IPS-18c (cell line): ENCODE data around the gene ZNF629.

ENCODE experiments used
- H3K4me3 ChIP-seq: 2 replicates; pipeline ENCODE4 v1.7.0; 2013; ENCODE audit warnings: low read depth, mild to moderate bottlenecking, low read length, moderate library complexity; ENCODE audit not compliant: insufficient read depth
- H3K9me3 ChIP-seq: one replicate; pipeline ENCODE4 v1.6.1; 2013; ENCODE audit warnings: mild to moderate bottlenecking, low read length, moderate library complexity; ENCODE audit not compliant: control insufficient read depth, insufficient read depth

The ZNF629 gene

GRCh38 chr16:30774367-30775130 is 12.5 kb downstream of the ZNF629 start:
- peak overlapping the region; percentile 66; the same call in 1 of the 2 replicates for H3K4me3 ChIP-seq
- no peaks in the 10 kb centered on the region for H3K9me3 ChIP-seq

DNA sequence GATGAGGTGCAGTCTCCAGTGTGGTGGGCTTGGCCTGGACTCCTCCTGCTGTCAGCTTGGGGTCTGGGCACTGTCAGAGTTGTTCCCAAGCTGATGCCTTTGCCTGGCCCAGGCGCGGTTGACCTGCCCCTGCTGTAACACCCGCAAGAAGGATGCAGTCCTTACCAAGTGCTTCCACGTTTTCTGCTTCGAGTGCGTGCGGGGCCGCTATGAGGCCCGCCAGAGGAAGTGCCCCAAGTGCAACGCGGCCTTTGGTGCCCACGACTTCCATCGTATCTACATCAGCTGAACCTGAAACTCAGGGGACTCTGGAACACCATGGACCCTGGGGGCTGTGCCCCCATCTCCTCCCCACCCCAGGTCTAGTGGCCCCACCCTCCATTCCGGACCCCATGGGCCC is 13.2 kb downstream of the ZNF629 start:
- Histone ChIP-seq H3K9me3 (no peaks in the 10 kb centered on the region), H3K4me3 (no peak overlapping the region)

GRCh38 chr16:30771726-30772125 is 15.3 kb downstream of the ZNF629 start:
- no peaks in the 10 kb centered on the region for H3K9me3 ChIP-seq

GRCh38 chr16:30769379-30770089 is 17.5 kb downstream of the ZNF629 start:
- Histone ChIP-seq H3K4me3 (no peak overlapping the region), H3K9me3 (no peaks in the 10 kb centered on the region)

More at GRCh38 chr16:30771726-30772125, 15.3 kb downstream of the ZNF629 start:
- no peak overlapping the region for H3K4me3 ChIP-seq

DNA sequence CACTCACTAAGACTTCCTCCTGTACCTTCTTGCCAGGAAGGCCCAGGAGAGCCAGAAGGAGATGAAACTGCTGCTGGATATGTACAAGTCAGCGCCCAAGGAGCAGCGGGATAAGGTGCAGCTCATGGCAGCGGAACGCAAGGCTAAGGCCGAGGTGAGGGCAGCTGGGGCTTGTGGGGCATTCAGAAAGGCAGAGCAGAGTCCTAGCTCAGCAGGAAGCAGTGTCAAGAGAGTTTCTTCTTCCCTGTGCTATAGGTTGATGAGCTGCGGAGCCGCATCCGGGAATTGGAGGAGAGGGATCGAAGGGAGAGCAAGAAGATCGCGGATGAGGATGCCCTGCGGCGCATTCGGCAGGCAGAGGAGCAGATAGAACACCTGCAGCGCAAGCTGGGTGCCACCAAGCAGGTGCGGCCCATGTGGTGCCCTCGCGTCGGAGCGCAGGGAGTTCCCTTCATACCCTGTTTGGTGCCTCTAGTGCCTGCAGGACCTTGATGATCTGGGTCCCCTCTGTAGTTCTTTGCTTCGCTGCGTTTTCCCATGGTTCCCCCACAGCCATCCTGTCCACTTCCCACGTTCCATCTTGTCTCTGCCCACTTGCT is 18.3 kb downstream of the ZNF629 start:
- no peak overlapping the region for H3K4me3 ChIP-seq
- H3K9me3 ChIP-seq = no peaks in the 10 kb centered on the region

DNA sequence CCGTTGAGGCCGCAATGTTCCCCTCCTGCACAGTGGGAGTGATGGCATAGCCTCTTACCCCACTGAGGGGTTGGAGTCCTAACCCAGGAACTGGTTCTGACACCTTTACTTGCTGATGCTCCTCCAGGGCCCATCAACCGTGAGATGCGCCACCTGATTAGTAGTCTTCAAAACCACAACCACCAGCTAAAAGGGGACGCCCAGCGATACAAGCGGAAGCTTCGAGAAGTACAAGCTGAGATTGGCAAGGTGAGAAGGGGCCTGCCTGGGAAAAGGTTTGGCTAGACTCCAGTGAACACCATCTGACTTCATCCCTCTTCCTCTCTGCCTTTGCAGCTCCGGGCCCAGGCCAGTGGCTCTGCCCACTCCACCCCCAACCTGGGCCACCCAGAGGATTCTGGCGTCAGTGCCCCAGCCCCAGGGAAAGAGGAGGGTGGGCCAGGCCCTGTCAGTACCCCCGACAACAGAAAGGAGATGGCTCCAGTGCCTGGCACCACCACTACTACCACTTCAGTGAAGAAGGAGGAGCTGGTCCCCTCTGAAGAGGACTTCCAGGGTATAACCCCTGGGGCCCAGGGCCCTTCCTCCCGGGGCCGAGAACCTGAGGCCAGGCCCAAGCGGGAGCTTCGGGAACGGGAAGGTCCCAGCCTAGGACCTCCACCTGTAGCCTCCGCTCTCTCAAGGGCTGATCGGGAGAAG is 19.1 kb downstream of the ZNF629 start:
- H3K4me3 ChIP-seq = no peak overlapping the region
- H3K9me3 ChIP-seq = no peaks in the 10 kb centered on the region

GRCh38 chr16:30766933-30767284 is 20.1 kb downstream of the ZNF629 start:
- Histone ChIP-seq H3K9me3 (no peaks in the 10 kb centered on the region), H3K4me3 (no peak overlapping the region)

DNA sequence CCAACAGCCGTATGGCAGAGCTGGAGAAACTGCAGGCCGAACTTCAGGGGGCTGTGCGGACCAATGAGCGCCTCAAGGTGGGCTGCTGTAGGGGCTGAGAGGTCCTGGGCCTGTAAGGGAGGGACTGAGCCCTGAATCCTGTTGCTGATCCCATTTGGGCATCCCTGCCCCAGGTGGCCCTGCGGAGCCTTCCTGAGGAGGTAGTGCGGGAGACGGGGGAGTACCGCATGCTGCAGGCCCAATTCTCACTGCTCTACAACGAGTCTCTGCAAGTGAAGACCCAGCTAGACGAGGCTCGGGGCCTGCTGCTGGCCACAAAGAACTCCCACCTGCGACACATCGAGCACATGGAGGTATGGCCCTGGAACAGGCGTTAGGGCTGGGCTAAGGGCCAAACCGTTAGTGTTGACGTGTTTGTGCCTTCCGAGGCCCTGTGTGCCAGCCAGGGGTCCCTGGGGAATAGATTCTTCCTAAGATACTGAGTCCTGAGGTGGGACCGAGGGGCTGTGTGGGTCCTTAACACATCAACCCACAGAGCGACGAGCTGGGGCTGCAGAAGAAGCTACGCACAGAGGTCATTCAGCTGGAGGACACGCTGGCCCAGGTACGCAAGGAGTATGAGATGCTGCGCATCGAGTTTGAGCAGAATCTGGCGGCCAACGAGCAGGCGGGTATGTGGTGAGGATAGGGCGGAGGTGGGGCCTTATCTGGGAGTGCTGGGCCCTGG is 20.6 kb downstream of the ZNF629 start:
- H3K4me3 ChIP-seq = no peak overlapping the region
- no peaks in the 10 kb centered on the region for H3K9me3 ChIP-seq

DNA sequence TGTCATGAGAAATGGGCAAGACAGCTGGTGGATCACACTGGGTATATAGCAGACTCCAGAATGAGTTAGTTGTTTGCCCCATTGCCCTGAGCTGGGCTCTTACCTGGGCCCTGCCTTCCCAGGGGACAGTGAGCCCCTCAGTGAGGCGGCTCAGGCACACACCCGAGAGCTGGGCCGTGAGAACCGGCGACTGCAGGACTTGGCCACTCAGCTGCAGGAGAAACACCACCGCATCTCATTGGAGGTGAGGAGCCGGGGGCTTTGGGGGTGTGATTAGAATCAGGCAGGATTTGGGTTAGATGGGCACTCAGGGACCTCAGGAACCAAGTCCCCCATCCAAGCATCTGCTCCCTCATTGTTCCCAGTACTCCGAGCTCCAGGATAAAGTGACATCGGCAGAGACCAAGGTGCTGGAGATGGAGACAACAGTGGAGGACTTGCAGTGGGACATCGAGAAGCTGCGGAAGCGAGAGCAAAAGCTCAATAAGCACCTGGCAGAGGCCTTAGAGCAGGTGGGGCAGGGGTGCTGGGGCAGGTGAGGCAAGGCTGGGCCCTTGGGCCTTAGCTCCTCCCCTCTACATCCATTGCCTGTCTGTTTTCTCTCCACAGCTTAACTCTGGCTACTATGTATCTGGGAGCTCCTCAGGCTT is 22.1 kb downstream of the ZNF629 start:
- H3K9me3 ChIP-seq = no peaks in the 10 kb centered on the region
- H3K4me3 ChIP-seq = no peak overlapping the region; the same call in 1 of the 2 replicates

DNA sequence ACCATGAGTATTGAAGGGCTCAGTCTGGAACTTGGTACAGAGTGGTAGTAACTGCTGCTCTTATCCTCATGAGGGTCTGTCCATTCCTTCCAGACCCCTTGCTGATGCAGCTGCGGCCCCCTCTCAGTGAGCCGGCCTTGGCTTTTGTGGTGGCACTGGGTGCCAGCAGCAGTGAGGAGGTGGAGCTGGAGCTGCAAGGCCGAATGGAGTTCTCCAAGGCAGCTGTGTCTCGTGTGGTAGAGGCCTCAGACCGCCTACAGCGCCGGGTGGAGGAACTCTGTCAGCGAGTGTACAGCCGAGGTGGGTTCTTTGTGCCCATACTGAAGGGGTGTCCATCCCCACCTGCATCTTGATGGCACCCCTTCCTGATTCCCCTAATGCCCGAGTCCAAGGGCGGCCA is 22.9 kb downstream of the ZNF629 start:
- Histone ChIP-seq H3K4me3 (no peak overlapping the region), H3K9me3 (no peaks in the 10 kb centered on the region)

- no peaks in the 10 kb centered on the region for H3K9me3 ChIP-seq
- H3K4me3 ChIP-seq = peak overlapping the region; percentile 75
These were observed 23.8 kb downstream of the ZNF629 start for GRCh38 chr16:30762991-30763725.

DNA sequence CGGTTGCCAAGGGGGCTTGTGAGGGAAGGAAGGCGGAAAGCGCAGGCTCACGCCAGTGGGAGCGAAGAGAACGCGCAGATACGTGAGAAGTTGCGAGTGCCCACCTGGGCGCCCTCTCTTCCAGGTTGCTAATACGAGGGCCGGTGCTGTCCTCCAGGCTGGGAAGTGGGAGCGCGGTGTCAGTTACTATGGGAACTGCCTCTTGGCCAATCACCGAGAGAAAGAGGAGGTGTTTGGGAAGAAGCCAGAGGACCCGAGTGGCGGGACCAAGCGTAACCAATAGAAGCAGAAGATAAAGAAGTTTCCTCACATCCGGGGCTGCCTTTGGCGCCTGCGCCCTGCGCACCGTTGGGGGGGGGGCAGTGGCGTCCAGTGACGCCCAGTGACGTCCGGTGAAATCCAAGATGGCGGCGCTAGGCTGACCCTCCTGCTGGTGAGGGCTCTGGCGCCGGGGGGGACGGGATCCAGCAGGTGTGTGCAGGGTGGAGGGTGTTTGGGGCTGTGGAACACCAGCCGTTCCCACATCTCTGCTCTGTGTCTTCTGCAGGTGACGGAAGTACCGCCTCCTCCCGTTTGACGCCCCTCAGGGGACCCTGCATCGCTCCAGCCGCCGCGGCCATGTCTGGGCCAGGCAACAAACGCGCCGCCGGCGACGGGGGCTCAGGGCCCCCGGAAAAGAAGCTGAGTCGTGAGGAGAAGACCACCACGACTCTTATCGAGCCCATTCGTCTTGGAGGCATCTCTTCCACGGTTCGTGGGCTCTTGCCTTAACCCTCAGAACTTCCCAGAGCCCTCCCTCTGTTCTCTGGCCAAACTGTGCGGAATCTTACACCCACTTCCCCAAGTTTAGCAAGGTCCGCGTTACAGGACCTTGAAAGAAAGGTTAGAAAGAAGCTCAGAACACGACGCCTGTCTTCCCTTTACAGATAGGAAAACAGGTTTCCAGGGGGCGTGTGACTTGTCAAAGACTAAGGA is 24.8 kb downstream of the ZNF629 start, which contains the start of the genes CFAP119 and RNF40:
Gene CFAP119, minus strand, starts transcription at position 135 of the 975 bp plus-strand sequence. CDS start 314 bp downstream, outside the sequence.
Gene RNF40, plus strand, starts transcription at position 395 of the 975 bp plus-strand sequence. Its CDS starts 224 bp downstream, at position 619.
- Histone ChIP-seq H3K9me3 (no peaks in the 10 kb centered on the region), H3K4me3 (peak within 1 kb of the TSS; percentile 75)

DNA sequence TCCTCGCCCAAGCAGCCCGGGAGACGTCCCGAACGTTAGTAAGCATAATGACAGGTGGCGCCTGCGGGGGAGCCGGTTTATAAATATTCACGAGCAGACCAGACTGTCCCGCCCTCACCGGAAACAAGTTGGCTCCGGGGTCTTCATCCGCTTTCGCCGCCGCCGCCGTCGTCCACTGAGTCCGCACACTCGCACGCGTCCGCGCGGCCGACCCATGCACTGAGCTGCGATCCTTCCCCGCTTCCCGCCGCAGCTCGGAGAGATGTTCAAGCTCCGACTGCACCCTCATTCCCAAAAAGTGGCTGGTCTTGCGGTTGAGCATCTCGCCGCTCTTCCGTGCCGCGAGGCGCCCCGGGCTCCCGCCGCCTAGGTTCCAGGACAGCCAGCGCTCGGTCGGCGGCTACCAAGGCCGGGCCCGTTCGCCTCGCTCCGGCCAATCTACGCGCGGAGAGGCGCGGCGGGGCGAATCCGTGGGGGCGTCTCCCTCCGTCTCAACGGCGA is 25.5 kb downstream of the ZNF629 start:
- no peaks in the 10 kb centered on the region for H3K9me3 ChIP-seq
- peak overlapping the region; percentile 75 for H3K4me3 ChIP-seq

- Histone ChIP-seq H3K4me3 (peak overlapping the region; percentile 75), H3K9me3 (no peaks in the 10 kb centered on the region)
These were observed 26.2 kb downstream of the ZNF629 start for GRCh38 chr16:30760577-30761426.
